G401 (cell line): ENCODE results near the gene FBXL15. TPM values are rescaled to one million over a fixed set of nuclear protein-coding genes. Genes with fewer than 3 reads are reported as not detected.
"Not testable (repeated sequence)": the region's sequence is repeated elsewhere in the genome, so short reads cannot be mapped to it uniquely, and the experiment has no call there.

Experiments used
- DNase-seq: peaks from one replicate; pipeline ENCODE4 v3.0.0-alpha.2; 2015; ENCODE audit warnings: low spot score
- in situ Hi-C: cut with HindIII; loops from 2 replicates; pipeline ENCODE4 v1.10.0; 2016; ENCODE audit warnings: low sequenced_read_pairs, mixed read lengths
- total RNA-seq: library from RNA; depleted of rRNA; stranded (reverse); fragments of >200 nt; shearing (Covaris generic); gene quantifications from 2 replicates; pipeline ENCODE4 v1.2.3, GENCODE V29; 2014

FBXL15 gene
- total RNA-seq, 1 experiment from 2014 or later = 29.9 TPM

DNA sequence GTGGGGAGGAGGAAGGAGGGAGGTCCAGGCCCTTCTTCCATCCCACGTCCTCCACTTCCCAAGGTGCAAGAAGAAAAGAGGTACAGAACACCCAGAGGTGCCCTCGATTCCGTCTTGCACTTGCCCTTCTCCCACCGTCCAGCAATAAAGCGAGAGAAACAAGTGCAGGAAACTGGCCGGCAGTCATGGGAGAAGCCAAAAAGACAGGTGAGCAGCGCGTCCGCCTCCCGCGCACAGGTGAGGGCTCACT is 29.4 kb downstream of the FBXL15 start:
- in situ Hi-C loops = no loop called here

DNA sequence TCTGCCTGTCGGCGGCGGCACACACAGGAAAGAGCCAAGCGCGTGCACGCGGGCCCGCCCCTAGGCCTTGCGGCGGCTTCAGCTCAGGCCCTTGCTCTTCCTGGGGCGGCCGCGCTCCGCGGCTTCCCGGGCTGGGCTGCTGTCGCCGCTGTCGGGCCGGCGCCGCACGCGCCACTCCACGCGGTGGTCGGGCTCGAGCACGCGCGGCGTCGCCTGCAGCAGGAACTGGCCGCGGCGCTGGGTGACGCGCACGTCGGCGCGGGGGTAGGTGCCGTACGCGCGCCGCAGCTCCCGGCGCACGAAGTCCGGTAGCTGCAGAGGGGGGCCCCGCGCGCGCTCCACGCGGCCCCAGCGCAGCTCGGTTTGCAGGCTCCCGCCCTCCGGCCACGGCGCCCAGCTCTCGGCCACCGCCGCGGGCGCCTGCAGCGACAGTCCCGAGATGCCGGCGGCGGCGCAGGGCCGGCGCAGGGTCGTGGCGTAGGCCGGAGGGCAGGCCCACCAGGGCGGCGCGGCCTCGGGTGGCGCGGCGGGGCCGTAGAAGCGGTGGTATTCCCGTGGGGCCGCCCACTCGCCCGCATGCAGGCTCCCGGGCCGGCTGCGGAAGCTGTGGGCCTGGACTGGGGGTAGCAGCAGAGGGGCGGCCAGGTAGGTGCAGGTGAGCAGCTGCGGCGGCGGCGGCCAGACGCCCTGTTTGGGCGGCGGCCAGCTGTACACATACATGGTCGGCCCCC is 29.9 kb downstream of the FBXL15 start:
- peak; percentile 87 for DNase-seq
- in situ Hi-C loops = no loop called here

More for the DNA sequence above, 29.4 kb downstream of the FBXL15 start:
- DNase-seq = no peak

GRCh38 chr10:102451105-102451969 is 30.7 kb downstream of the FBXL15 start, which contains the start of gene C10orf95:
C10orf95 (minus strand) TSS chr10:102451543; CDS start chr10:102451093, 450 bp downstream.
- peak; percentile 35 for DNase-seq
- in situ Hi-C loops = no loop called here

- no peak for DNase-seq
- in situ Hi-C loops = no loop called here
Observed at GRCh38 chr10:102452672-102453340, 32.2 kb downstream of the FBXL15 start.

DNA sequence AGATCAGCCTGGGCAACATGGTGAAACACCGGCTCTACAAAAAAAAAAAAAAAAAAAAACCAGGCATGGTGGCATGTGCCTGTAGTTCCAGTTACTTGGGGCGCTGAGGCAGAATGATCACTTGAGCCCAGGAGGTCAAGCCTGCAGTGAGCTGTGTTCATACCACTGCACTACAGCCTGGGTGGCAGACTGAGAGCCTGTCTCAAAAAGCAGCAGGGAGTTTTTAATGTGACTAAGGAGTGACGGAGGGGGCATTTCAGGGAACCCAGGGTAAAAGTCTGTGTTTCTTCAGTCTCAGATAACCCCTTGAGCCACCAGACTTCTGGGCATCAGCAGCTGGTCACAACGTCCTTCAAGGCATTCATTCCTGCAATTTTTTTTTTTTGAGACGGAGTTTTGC is 32.9 kb downstream of the FBXL15 start:
- in situ Hi-C loops = no loop called here
- DNase-seq = no peak

DNA sequence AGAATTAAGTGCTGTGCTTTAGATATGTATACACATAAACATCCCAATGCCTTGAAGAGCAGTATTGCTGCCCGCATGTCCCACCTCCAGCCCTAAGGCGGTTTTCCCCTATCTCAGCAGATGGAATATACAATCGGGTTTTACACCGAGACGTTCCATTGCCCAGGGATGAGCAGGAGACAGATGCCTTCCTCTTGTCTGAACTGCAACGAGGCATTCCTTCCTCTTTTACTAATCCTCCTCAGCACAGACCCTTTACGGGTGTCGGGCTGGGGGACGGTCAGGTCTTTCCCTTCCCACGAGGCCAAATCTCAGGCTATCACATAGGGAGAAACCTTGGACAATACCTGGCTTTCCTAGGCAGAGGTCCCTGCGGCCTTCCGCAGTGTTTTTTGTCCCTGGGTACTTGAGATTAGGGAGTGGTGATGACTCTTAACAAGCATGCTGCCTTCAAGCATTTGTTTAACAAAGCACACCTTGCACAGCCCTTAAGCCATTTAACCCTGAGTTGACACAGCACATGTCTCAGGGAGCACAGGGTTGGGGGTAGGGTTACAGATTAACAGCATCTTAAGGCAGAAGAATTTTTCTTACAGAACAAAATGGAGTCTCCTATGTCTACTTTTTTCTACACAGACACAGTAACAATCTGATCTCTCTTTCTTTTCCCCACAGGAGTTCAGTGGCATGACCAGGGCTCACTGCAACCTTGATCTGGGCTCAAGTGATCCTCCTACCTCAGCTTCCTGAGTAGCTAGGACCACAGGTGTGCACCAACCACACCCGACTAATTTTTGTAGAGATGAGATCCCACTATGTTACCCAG is 34.2 kb downstream of the FBXL15 start:
- DNase-seq, in situ Hi-C loops: not testable (repeated sequence)

DNA sequence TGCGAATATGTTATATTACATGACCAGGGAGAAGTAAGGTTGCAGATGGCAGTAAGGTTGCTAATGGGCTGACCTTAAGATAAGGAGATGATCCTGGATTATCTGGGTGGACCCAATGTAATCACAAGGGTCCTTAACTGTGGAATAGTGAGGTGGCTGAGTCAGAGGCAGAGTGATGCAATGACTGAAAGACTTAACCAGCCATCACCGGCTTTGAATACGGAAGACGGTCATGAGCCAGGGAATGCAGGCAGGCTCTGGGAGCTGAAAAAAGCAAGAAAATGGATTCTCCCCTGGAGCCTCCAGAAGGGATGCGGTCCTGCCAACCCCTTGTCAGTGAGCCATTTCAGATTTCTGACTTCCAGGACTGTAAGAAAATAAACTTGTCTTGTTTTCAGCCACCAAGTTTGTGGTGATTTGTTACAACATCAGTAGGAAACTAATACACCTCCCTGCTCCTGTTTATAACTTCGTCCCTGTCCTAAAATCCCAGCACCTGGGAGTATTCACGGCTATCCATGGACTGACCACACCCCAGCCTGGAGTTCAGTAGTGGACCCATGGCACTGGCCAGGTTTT is 35.3 kb downstream of the FBXL15 start:
- no peak for DNase-seq
- in situ Hi-C loops = no loop called here

DNA sequence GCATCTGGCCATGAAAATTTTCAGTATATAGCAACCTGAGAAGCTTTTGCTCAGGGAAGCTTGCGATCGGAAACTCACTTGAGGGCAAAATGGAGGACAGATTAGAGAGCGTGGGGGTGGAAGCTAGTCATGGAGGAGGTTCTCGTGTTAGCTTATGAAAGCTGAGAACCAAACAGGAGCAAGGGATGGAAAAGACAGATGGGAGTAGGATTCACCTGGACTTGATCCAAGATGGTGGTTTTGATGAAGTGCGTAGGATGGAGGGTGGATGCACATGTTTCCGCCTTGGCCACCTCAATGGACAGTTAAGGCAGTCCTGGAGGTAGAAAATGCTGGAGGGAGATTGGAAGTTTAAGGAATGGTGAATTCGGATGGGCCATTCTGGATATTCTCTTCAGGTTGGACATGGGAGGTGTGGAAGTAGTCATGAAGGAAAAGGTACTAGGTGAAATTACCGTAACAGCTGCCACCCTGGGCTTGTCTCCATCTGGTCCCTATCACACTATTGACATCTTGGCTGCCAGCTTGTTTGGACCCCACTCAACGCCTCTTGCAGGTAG is 37.0 kb downstream of the FBXL15 start:
- in situ Hi-C loops = no loop called here
- peak; percentile 78 for DNase-seq

- in situ Hi-C loops = no loop called here
- no peak for DNase-seq
Observed at GRCh38 chr10:102458656-102459055, 38.0 kb downstream of the FBXL15 start.

DNA sequence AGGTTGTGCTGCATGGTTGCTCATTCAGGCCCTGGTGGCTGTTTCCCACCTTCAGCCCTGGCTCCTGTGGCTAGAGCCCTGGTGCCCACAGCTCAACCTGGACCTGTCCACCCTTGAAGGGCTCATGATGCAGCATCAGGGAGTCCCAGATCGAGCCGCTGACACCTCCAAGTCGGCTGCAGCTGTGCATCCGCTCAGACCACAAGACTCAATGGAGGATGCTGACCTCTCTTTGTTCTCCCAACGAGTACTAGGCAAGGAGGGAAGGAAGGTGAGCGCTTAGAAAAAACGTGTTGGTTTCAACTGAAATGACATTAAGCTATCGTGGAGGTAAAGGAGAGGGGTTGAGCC is 40.2 kb downstream of the FBXL15 start:
- in situ Hi-C loops = no loop called here
- DNase-seq = no peak

- peak; percentile 92 for DNase-seq
- in situ Hi-C loops = no loop called here
Observed at GRCh38 chr10:102461187-102462054, 40.8 kb downstream of the FBXL15 start.

DNA sequence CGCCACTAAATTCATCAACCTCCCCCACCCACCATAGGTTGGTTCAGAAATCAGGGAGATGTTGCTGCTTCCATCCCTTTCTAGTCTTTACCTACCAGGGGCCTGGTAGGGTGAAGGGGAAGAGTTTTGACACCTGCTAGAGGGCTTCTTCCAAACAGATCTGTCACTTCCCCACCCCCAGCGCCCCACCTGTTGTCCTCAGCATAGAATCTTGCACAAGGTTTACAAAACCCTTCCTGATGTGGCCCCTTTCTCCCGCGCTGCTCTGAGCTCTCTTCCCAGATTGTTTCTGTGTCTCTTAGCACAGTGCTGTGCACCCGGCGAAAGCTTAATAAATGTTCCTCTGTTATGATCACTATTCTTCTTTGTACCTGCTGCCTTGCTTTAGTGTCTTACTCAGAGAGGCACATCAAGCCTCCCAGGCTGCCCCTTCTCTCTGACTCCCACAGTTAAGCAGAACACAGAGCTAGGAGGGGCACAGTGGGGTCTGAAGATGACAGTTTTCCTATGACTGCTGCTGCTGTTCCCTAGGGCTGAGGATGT is 41.9 kb downstream of the FBXL15 start:
- DNase-seq = no peak
- in situ Hi-C loops = no loop called here

GRCh38 chr10:102463983-102464382 is 43.3 kb downstream of the FBXL15 start:
- no peak for DNase-seq
- in situ Hi-C loops = no loop called here

DNA sequence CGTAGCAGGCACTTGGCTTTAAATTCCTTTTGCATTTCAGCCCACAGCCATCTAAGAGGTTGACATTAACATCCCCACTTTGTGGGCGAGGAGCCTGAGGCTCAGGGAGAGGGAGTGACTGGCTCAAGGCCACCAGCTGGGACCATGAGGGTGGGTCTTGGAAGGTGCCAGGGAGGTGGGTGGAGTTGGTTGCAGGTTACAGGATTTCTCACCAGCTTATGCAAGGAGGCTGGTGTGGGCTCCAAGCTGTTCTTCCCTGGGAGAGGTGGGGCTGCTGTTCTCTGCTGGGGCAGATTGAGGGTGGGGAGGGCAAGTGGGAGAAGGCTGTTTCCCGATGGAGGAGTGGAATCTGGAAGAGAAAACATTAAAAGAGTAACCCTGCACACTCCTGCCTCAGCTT is 44.8 kb downstream of the FBXL15 start:
- in situ Hi-C loops = no loop called here
- no peak for DNase-seq

GRCh38 chr10:102467318-102467717 is 46.7 kb downstream of the FBXL15 start:
- no peak for DNase-seq
- in situ Hi-C loops = no loop called here

GRCh38 chr10:102467971-102468438 is 47.4 kb downstream of the FBXL15 start:
- in situ Hi-C loops = no loop called here
- DNase-seq = no peak

GRCh38 chr10:102468683-102469082 is 48.0 kb downstream of the FBXL15 start:
- in situ Hi-C loops = no loop called here
- no peak for DNase-seq
